Effector memory CD8-positive, alpha-beta T cell (primary cell): ENCODE measurements around the gene PNKP.
A peak's percentile ranks its signal among the peaks of the same experiment; 100 is the strongest.

Source experiments
- ATAC-seq: fragments of 150-1000 bp; cut with Tn5 transposase; replicated peaks from 2 replicates; pipeline ENCODE4 v1.10.0; 2021; ENCODE audit warnings: mild to moderate bottlenecking, moderate library complexity
- DNase-seq, 3 experiments: peaks; one replicate each; pipeline ENCODE4 v3.0.0; 2021
- H3K27ac Mint-ChIP-seq, 2 donors: one replicate each; pipeline ENCODE4 v1.8.0; 2022; ENCODE audit warnings: mild to moderate bottlenecking in 2 of 2, mixed read lengths in 2 of 2, moderate library complexity in 2 of 2
- H3K27me3 Mint-ChIP-seq, 2 donors: one replicate each; pipeline ENCODE4 v1.8.0; 2022; ENCODE audit warnings: mixed read lengths in 2 of 2
- H3K36me3 Mint-ChIP-seq: one replicate; pipeline ENCODE4 v1.8.0; 2022; ENCODE audit warnings: mild to moderate bottlenecking, moderate library complexity, mixed read lengths; ENCODE audit not compliant: insufficient read depth
- H3K4me1 Mint-ChIP-seq, 2 donors: one replicate each; pipeline ENCODE4 v1.8.0; 2022; ENCODE audit warnings: low read depth in 2 of 2, mixed read lengths in 2 of 2
- H3K4me3 Mint-ChIP-seq, 2 donors: one replicate each; pipeline ENCODE4 v1.8.0; 2022; ENCODE audit warnings: mild to moderate bottlenecking in 2 of 2, mixed read lengths in 2 of 2, moderate library complexity in 2 of 2
- H3K9me3 Mint-ChIP-seq, 2 donors: one replicate each; pipeline ENCODE4 v1.8.0; 2022; ENCODE audit warnings: mixed read lengths in 2 of 2

Gene PNKP

GRCh38 chr19:49847731-49848696 is 19.4 kb downstream of the PNKP start:
- Mint-ChIP-seq H3K4me3 (peak overlapping the region in 1 of 2 donors; percentile 31), H3K4me1 (peaks cover 28 to 30% of the 10 kb centered on the region in 2 donors), H3K9me3 (no peaks in the 10 kb centered on the region), H3K27me3 (no peaks in the 10 kb centered on the region), H3K36me3 (peaks cover 10% of the 10 kb centered on the region), H3K27ac (no peak overlapping the region)
- no peak for DNase-seq
- no peak for ATAC-seq

DNA sequence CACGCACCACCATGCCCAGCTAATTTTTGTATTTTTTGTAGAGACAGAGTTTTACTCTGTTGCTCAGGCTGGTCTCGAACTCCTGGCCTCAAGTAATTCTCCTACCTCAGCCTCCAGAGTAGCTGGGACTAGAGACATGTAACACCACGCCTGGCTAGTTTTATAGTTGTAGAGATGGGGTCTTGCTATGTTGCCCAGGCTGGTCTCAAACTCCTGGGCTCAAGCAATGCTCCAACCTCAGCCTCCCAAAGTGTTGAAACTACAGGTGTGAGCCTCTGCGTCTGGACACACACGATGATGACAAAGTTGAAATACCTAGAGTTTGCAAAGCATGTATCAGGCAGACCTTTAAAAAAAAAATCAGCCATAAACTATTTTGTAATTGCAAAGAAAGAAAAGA is 21.0 kb downstream of the PNKP start:
- Mint-ChIP-seq H3K27me3 (no peaks in the 10 kb centered on the region), H3K4me1 (peaks cover 18 to 20% of the 10 kb centered on the region in 2 donors), H3K4me3 (no peak overlapping the region), H3K9me3 (no peaks in the 10 kb centered on the region), H3K36me3 (peaks cover 8% of the 10 kb centered on the region), H3K27ac (no peak overlapping the region)
- ATAC-seq (no peak), DNase-seq (no peak)

GRCh38 chr19:49845414-49845813 is 22.0 kb downstream of the PNKP start:
- no peaks in the 10 kb centered on the region for H3K9me3 Mint-ChIP-seq
- H3K4me1 Mint-ChIP-seq, result peaks cover 18 to 20% of the 10 kb centered on the region in 2 donors
- no peak overlapping the region for H3K27ac Mint-ChIP-seq
- no peak for ATAC-seq
- no peaks in the 10 kb centered on the region for H3K27me3 Mint-ChIP-seq
- DNase-seq, result no peak
- peaks cover 7% of the 10 kb centered on the region for H3K36me3 Mint-ChIP-seq
- H3K4me3 Mint-ChIP-seq, result no peak overlapping the region

DNA sequence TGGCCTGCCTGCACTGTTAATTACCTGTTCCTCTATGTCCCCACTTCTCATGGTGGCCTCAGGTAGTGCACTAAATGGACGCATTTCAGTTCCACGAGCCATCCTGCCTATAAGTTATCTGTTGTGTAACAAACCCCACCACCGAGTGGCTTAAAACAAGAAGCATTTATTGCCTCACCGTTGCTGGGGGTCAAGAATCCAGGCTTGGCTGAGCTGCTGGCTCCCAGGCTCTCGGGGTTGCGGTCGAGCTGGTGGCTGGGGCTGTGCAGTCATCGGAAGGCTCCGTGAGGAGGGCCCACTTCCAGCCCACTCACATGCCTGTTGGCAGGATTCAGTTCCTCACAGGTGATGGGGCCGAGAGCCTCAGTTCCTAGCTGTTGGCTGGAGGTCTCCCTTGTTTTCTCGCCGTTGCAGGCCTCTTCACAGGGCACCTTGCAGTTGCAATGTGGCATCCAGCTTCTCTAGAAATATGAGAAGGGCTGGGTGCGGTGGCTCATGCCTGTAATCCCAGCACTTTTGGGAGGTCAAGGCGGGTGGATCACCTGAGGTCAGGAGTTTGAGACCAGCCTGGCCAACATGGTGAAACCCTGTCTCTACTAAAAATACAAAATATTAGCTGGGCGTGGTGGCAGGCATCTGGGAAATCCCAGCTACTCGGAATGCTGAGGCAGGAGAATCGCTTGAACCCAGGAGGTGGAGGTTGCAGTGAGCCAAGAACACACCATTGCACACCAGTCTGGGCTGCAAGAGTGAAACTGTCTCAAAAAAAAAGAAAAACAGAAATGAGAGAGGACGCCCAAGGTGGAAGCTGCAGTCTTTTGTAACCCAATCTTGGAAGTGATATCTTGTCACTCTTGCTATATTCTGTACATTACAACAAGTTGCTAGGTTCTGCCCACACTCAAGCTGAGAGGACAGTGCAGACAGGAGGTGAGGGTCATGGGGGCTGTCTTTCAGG is 23.0 kb downstream of the PNKP start:
- H3K27me3 Mint-ChIP-seq, result no peaks in the 10 kb centered on the region
- no peaks in the 10 kb centered on the region for H3K9me3 Mint-ChIP-seq
- no peak overlapping the region for H3K27ac Mint-ChIP-seq
- ATAC-seq, result no peak
- no peak overlapping the region for H3K4me3 Mint-ChIP-seq
- DNase-seq, result no peak
- peaks cover 12 to 14% of the 10 kb centered on the region in 2 donors for H3K4me1 Mint-ChIP-seq
- peaks cover 3% of the 10 kb centered on the region for H3K36me3 Mint-ChIP-seq

DNA sequence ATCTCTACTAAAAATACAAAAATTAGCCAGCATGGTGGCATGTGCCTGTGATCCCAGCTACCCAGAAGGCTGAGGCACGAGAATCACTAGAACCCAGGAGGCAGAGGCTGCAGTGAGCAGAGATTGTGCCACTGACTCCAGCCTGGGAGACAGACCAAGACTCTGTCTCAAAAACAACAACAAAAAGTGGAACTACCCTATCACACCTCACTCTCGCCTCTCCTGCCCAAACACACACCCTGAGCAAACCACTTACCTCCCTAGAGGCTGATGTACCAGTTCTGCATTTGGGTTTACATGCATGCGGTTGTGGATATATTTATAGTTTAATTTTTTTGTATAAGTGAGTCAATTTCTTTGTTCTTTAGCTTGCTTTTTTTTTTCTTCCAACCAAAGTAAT is 24.1 kb downstream of the PNKP start:
- Mint-ChIP-seq H3K4me1 (peaks cover 4 to 5% of the 10 kb centered on the region in 2 donors), H3K27me3 (no peaks in the 10 kb centered on the region), H3K4me3 (no peak overlapping the region), H3K9me3 (no peaks in the 10 kb centered on the region), H3K27ac (no peak overlapping the region), H3K36me3 (peaks cover 6% of the 10 kb centered on the region)
- ATAC-seq, result peak; percentile 54
- DNase-seq, result no peak

DNA sequence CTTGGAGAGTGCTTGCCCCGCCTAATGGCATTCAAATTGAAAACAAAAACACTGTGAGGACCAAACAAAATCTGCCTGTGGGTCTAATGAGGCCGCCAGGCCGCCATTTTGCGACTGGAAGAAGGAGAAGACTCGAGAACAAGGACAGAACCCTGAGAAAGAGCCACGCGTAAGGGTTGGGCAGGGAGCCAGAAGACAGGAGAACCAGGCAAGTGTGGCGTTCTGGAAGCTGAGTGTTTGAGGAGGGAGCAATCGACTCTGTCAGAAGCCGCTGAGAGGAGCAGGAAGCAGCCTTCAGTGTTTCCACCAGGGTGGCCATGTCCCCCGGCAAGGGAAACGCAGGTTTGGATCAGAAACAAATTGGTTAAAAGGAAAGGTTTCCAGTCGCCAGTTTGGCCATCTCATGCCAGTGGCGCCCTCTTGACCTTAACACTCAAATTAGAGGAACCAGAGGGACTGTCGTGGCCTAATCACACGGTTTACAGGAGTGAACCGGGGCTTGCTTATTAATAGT is 26.6 kb downstream of the PNKP start:
- H3K9me3 Mint-ChIP-seq, result no peaks in the 10 kb centered on the region
- no peak overlapping the region for H3K27ac Mint-ChIP-seq
- ATAC-seq, result no peak
- DNase-seq, result no peak
- H3K4me1 Mint-ChIP-seq, result peaks cover 2 to 3% of the 10 kb centered on the region in 2 donors
- peaks cover 18% of the 10 kb centered on the region for H3K36me3 Mint-ChIP-seq
- H3K27me3 Mint-ChIP-seq, result no peaks in the 10 kb centered on the region
- no peak overlapping the region for H3K4me3 Mint-ChIP-seq

DNA sequence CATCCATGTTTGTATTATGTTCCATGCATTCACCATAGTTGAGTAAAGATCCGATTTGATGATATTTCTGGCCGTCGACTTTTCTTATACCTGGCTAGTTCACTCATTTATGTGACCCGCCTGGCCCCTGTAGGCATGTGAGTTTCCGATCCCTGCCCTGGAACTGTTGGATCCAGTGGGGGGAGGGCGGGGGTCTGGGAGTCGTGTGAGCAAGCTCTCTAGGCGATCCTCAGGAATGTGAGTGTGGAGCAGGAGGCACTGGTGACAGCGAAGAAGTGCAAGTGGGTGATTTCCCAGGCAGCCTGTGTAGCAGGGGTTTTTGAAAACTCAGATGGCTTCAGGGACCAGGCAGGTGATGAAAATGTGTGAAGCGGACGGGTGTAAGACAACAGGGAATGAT is 27.1 kb downstream of the PNKP start:
- ATAC-seq, result no peak
- DNase-seq, result no peak
- Mint-ChIP-seq H3K27ac (no peak overlapping the region), H3K27me3 (no peaks in the 10 kb centered on the region), H3K4me1 (peaks cover 2 to 3% of the 10 kb centered on the region in 2 donors), H3K36me3 (peaks cover 18% of the 10 kb centered on the region), H3K4me3 (no peak overlapping the region), H3K9me3 (no peaks in the 10 kb centered on the region)

- Mint-ChIP-seq H3K4me3 (no peak overlapping the region), H3K27ac (no peak overlapping the region), H3K4me1 (peaks cover 2 to 3% of the 10 kb centered on the region in 2 donors), H3K9me3 (no peaks in the 10 kb centered on the region), H3K36me3 (peaks cover 24% of the 10 kb centered on the region), H3K27me3 (no peaks in the 10 kb centered on the region)
- ATAC-seq (no peak), DNase-seq (no peak)
Observed at GRCh38 chr19:49839713-49840112, 27.7 kb downstream of the PNKP start.

DNA sequence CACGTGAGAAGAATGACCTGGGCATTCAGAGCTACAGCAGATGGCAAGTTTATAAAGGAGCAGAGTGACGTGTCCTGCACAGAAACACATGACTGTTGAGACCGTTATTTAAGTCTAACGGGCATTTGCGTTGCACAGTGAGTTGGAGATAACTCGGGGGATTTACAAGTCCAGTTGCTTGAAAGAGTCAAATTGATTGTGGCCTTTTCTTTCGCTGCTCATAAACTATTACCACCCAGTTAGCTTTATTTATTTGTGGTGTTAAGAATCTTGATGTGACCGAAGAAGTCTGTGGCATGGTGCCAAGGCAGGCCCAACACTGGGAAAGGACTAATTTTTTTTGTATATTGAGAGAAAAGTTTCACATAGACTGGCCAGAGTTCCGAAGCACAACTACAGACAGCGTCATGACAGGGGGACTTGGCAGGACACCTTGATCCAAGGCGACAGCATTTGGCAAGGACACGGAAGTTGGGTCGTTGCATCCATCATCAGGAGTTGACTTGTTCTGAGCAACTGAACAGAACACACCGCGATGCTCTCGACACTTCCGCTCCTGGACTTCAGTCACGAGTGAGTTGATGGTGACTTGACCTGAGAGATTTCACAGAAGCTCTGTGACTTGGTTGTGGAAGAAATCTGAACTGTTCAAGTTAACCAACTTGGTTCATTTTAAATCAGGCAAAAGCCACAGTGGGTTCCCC is 28.3 kb downstream of the PNKP start:
- H3K27ac Mint-ChIP-seq, result no peak overlapping the region
- no peaks in the 10 kb centered on the region for H3K27me3 Mint-ChIP-seq
- no peak for DNase-seq
- H3K9me3 Mint-ChIP-seq, result no peaks in the 10 kb centered on the region
- H3K36me3 Mint-ChIP-seq, result peaks cover 30% of the 10 kb centered on the region
- no peak for ATAC-seq
- no peak overlapping the region for H3K4me3 Mint-ChIP-seq
- peaks cover 2 to 3% of the 10 kb centered on the region in 2 donors for H3K4me1 Mint-ChIP-seq

DNA sequence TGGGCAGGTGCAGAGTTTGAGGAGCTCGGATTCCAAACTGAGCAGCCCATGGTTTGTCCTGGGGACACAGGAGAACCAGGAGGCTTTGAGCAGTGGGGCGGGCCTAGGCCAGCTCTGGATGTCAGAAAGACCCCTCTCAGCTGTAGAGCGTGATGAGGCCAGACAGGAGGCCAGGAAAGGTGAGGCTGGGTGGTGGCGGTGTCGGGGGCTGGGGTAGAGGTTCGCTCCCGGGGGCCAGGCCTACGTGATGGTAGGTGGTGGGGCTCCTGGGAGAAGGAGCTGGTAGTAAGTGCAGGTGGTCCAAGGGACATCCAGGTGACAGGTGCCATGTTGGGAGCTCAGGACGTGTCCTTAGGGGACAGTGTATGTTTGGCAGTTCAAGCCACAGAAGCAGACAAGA is 30.0 kb downstream of the PNKP start:
- peak overlapping the region in 1 of 2 donors; percentile 74 for H3K27ac Mint-ChIP-seq
- no peak overlapping the region for H3K4me3 Mint-ChIP-seq
- H3K36me3 Mint-ChIP-seq, result peaks cover 43% of the 10 kb centered on the region
- ATAC-seq, result no peak
- H3K4me1 Mint-ChIP-seq, result peaks cover 2 to 3% of the 10 kb centered on the region in 2 donors
- no peaks in the 10 kb centered on the region for H3K27me3 Mint-ChIP-seq
- no peak for DNase-seq
- H3K9me3 Mint-ChIP-seq, result no peaks in the 10 kb centered on the region

DNA sequence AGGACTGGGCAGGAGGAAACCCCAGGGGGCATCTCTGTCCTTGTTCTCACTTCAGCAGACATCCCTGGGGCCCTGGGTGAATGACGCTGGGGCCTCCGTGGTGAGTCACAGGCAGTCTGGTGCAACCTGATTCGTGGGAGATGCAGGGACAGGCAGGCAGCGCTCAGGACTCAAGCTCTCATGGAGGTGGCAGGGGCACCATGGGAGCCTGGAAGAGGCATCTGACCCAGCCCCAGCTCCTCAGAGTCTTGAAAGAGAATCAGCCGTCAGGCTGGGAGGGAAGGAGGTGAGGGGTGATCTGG is 30.4 kb downstream of the PNKP start:
- peaks cover 2 to 3% of the 10 kb centered on the region in 2 donors for H3K4me1 Mint-ChIP-seq
- peaks cover 47% of the 10 kb centered on the region for H3K36me3 Mint-ChIP-seq
- H3K27me3 Mint-ChIP-seq, result no peaks in the 10 kb centered on the region
- H3K4me3 Mint-ChIP-seq, result no peak overlapping the region
- DNase-seq (no peak), ATAC-seq (no peak)
- H3K9me3 Mint-ChIP-seq, result no peaks in the 10 kb centered on the region
- peak overlapping the region in 1 of 2 donors; percentile 74 for H3K27ac Mint-ChIP-seq

DNA sequence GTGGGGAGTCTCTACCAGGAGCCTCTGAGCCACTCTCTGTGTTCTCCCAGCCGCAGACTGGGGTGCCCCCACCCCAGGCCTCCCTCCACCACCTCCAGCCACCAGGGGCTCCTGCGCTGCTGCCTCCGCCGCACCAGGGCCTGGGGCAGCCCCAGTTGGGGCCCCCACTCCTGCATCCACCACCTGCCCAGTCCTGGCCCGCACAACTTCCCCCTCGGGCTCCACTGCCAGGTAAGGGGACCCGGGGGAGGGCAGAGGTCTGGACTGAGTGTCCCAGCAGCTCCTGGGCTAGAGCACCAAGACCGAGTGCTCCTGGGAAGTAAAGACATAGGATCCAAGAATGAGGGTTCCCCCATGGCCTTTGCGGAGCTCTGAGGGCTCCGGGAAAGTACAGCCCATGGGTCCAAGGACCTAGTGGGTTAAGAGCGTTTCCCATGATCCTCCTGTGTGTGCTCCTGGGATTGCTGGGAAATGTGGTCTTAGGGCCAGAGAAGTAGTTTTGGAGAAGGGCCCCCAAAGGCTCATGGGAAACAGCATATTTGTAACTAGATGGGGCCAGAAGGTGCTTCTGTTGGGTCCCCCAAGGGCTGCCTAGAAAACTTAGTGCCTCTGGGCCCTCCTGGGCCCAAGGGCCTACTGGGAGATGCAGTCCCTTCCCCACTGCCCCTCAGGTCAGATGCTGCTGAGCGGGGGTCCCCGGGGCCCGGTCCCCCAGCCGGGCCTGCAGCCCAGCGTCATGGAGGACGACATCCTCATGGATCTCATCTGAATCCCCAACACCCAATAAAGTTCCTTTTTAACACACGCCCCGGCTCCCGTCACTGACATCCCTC is 31.0 kb downstream of the PNKP start:
- Mint-ChIP-seq H3K27me3 (no peaks in the 10 kb centered on the region), H3K4me3 (no peak overlapping the region), H3K9me3 (no peaks in the 10 kb centered on the region), H3K27ac (peak overlapping the region in 1 of 2 donors; percentile 74), H3K36me3 (peaks cover 51% of the 10 kb centered on the region), H3K4me1 (peaks cover 2 to 3% of the 10 kb centered on the region in 2 donors)
- DNase-seq (no peak), ATAC-seq (no peak)
